Central memory CD4-positive, alpha-beta T cell (primary cell): Measurements from ENCODE around the gene RPS6KC1.
"Not testable (repeated sequence)": the region's sequence is repeated elsewhere in the genome, so short reads cannot be mapped to it uniquely, and the experiment has no call there.

ENCODE experiments used
- DNase-seq: peaks from one replicate; pipeline ENCODE4 v3.0.0; 2022

The RPS6KC1 gene

GRCh38 chr1:213162862-213163261 lies 111.8 kb downstream of the RPS6KC1 start:
- DNase-seq, result no peak

DNA sequence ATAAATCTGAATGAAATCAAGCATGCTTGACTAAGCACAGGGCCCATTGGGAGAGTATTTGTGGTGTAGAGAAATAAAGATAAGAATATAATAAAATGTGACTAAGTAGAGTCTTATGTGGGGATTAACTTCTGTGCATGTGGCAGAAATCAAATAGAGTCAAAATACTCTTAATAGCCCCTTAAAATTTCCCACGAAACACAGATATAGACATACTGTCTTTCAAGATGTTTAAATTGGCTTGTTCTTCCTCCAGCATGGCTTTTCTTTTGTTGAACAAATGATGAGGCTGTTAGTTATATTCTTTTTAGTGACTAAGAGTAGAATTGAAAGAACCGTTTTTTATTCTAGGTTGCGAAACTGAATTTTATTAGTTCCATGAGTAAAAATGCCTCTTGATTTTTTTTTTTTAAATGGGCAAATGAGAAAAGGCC lies 112.3 kb downstream of the RPS6KC1 start:
- DNase-seq, result no peak

- DNase-seq, result no peak
Observed at GRCh38 chr1:213164561-213164960, 113.5 kb downstream of the RPS6KC1 start.

DNA sequence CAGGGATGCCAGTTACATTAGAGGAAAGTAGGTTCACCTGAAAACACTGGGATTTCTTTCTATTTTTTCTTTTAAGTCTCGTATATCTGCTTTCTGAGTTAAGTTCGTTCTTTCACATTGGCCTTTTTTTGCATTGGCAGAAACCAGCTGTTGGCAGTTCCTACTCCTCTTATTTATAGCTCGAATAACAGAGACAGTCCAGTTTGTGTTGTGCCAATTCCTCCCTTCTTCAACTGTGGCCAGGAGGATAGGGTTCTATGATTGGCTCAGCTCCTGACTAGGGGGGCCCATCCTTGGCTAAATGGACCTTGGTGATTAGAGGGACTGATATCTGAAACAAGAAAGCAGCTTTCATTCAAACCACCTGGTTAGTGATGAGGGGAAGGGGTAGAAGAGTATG lies 115.8 kb downstream of the RPS6KC1 start:
- DNase-seq, result no peak

- DNase-seq, result no peak
Observed at GRCh38 chr1:213171711-213172110, 120.7 kb downstream of the RPS6KC1 start.

DNA sequence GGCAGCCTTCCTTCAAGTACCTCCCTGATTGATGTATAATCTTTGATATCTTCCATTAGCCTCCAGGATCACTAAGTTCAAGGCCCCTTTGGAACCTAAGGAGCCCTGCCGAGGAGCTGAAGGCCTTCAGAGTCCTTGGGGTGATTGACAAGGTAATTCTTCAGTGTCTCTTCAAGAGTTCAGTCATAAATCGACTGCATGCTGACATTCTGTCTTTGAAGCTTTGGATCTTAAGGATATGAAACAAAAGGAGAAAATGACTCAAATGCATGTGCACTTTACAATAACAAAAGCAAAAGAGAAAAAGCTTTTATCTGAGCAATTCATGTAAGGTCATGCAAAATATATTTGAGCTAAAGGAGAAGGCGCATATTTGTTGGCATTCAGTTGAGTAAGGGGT lies 125.3 kb downstream of the RPS6KC1 start:
- no peak for DNase-seq

- DNase-seq, result no peak
Observed at GRCh38 chr1:213179784-213180183, 128.7 kb downstream of the RPS6KC1 start.

- no peak for DNase-seq
Observed at GRCh38 chr1:213180833-213181232, 129.8 kb downstream of the RPS6KC1 start.

GRCh38 chr1:213183036-213183672 lies 132.1 kb downstream of the RPS6KC1 start:
- DNase-seq, result no peak

- DNase-seq, result no peak
Observed at GRCh38 chr1:213186168-213186567, 135.1 kb downstream of the RPS6KC1 start.

DNA sequence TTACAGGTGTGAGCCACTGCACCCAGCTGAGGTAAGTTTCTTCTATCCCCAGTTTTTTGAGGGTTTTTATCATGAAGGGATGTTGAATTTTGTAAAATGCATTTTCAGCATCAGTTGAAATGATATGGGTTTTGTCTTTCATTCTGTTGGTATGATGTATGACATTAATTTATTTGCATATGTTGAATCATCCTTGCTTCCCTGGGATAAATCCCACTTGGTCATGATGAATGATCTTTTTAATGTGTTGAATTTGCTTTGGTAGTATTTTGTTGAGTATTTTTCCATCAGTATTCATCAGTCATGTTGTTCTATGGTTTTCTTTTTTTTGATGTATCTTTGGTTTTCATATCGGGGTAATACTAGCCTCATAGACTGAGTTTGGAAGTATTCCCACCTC lies 141.0 kb downstream of the RPS6KC1 start:
- no peak for DNase-seq

- DNase-seq, result no peak
Observed at GRCh38 chr1:213194383-213194782, 143.3 kb downstream of the RPS6KC1 start.

DNA sequence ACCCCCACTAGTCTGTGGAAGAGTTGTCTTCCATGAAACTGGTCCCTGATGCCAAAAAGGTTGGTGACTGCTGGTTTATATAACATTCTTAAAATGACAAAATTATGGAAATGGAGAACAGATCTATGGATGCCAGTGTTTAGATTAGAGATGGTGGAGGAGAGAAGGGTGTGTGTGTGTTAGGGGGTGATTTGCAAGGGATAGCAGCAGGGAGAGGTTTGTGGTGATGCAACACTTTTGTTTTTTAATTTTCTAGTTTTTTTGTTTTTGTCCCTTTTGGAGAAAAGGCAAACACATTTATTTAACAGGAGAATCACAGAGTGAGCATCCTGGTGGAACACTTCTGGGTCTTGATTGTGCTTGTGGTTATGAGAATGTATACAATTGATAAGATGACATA lies 143.8 kb downstream of the RPS6KC1 start:
- DNase-seq, result no peak

DNA sequence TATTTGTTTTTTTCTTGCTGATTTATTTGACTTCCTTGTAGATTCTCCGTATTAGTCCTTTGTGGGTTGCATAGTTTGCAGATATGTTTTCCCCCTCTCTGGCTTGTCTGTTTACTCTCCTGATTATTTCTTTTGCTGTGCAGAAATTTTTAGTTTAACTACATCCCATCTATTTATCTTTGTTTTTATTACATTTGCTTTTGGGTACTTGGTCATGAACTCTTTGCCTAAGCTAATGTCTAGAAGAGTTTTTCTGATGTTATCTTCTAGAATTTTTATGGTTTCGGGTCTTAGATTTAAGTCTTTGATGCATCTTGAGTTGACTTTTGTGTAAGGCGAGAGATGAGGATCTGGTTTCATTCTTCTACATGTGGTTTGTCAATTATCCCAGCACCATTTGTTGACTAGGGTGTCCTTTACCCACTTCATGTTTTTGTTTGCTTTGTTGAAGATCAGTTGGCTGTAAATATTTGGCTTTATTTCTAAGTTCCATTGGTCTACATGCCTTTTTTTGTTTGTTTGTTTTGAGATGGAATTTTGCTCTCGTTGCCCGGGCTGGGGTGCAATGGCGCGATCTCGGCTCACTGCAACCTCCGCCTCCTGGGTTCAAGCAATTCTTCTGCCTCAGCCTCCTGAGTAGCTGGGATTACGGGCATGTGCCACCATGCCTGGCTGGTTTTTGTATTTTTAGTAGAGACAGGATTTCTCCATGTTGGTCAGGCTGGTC lies 145.4 kb downstream of the RPS6KC1 start:
- DNase-seq, result not testable (repeated sequence)

- DNase-seq, result no peak
Observed at GRCh38 chr1:213200630-213201029, 149.6 kb downstream of the RPS6KC1 start.

GRCh38 chr1:213201380-213202155 lies 150.5 kb downstream of the RPS6KC1 start:
- DNase-seq, result no peak

DNA sequence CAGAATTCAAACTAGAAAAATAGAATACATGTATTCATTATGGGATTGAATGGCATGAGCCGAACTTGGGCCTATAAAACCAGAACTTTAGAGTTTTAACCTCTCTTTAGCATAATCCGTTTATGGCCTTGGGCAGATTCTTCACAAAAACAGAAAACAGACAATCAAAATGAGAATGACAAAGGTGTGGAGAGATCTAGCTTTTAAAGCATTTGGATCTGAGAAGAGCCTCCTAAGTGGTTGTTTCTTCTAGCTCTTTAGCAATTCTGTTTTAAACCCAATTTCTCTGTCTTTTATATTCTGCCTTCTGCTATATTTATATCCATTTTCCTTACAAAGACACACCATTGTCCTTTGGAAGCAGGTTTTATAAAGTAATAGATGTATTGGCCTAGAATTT lies 160.2 kb downstream of the RPS6KC1 start:
- DNase-seq, result no peak

DNA sequence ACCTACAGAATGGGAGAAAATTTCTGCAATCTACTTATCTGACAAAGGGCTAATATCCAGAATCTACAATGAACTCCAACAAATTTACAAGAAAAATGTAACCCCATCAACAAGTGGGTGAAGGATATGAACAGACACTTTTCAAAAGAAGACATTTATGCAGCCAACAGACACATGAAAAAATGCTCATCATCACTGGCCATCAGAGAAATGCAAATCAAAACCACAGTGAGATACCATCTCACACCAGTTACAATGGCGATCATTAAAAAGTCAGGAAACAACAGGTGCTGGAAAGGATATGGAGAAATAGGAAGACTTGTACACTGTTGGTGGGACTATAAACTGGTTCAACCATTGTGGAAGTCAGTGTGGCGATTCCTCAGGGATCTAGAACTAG lies 168.0 kb downstream of the RPS6KC1 start:
- not testable (repeated sequence) for DNase-seq

- no peak for DNase-seq
Observed at GRCh38 chr1:213221209-213221608, 170.2 kb downstream of the RPS6KC1 start.

DNA sequence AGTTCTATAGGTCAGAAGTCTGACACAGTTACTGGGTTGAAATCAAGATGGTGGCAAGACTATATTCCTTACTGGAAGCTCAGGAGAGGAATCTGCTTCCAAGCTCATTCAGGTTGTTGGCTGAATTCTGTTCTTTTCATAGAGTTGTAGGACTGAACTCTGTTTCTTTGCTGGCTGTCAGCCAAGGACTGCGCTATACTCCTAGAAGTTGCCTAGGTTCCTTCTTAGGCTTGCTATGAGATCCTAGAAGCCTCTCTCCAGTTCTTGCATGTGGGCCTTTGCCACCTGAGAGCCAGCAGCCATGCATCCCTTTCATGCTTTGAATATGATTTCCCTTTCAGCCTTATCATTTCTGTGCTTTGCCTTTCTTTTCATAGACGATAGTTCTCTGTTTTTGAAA lies 176.4 kb downstream of the RPS6KC1 start:
- DNase-seq, result no peak

DNA sequence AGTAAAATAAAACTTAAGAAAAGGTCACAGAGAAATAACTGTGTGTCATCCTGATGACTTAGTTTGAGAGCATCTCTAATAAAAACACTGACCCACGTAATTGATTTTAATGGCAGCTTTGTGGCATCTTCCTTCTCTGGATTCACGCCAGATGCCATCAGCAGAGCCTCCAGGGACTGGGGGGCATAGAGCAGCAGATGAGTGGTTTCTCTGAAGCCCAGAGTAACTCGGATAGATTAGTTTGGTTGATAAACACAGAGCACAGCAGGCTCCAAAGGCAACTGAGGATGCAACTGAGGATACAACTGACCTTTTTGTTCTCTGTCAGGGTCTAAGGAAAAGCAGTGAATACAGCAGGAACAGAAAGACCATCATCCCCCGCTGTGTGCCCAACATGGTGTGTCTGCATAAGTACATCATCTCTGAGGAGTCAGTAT lies 180.8 kb downstream of the RPS6KC1 start:
- DNase-seq, result no peak

DNA sequence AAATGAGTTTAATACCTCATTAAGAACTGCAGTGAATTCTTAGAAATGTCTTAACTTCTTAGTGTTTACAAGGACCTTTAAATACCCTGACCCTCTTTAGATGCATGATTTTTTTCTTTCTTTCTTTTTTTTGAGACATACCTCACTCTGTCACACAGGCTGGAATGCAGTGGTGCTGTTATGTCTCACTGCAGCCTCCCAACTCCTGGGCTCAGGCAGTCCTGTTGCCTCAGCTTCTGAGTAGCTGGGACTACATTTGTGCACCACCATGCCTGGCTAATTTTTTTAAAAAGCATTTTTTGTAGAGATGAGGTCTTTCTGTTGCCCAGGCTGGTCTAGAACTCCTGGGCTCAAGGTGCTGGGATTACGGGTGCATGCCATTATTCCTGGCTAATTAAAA lies 191.8 kb downstream of the RPS6KC1 start:
- no peak for DNase-seq

DNA sequence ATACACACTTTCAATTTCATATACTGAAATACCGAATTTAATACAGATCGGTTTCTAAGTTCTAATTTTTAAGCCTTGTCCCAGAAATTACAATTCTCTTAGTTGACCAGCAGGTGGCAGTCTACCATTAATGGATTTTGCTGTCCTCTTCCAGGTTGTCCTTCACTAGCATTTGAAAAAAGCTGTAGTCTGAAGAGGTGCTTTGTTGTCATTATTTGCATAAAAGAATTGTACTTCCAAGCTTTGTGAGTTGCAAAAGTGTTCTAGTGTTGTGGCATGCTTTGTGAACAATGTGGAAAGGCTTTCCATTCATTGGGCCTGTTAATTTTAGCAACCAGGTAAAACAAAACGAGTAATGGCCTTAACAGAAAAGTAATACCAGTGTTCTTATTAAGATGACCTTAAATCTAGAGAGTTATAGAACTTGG lies 193.6 kb downstream of the RPS6KC1 start:
- DNase-seq, result peak; percentile 4
